Measurements from ENCODE around the gene PTGES3.

PTGES3 gene

GRCh38 chr12:56633468-56634241 is 54.4 kb downstream of the PTGES3 start:
- Histone ChIP-seq H3K27ac (ENCODE audit: low read depth, low read length, poor library complexity, severe bottlenecking) (peak overlapping the region; percentile 80), H3K9ac (ENCODE audit: low read length) (peak overlapping the region; percentile 86), H3K9me3 (ENCODE audit: low read length) (no peaks in the 10 kb centered on the region), H4K20me1 (ENCODE audit: insufficient read depth, low read length) (no peaks in the 10 kb centered on the region), H2AFZ (ENCODE audit: low read length) (no peak overlapping the region), H3F3A (ENCODE audit: insufficient read depth, low read length) (0 out of 2 replicates have a peak, but pooled peaks cover 15% of the 10 kb centered on the region), H3K27me3 (ENCODE audit: insufficient read depth, low read length) (no peaks in the 10 kb centered on the region), H3K9me2 (ENCODE audit: low read depth, low read length) (no peaks in the 10 kb centered on the region), H3K36me3 (ENCODE audit: insufficient read depth, low read length) (peaks cover 17% of the 10 kb centered on the region), H3K4me1 (ENCODE audit: insufficient read depth, low read length, severe bottlenecking) (peaks cover 61% of the 10 kb centered on the region), H3K4me3 (ENCODE audit: low read depth, low read length, poor library complexity, severe bottlenecking) (peak overlapping the region; percentile 83), H3K79me2 (ENCODE audit: insufficient read depth, low read length) (peaks cover 13% of the 10 kb centered on the region), H3K4me2 (ENCODE audit: low read length) (peak overlapping the region; percentile 96)
- TF ChIP-seq EZH2 (IDR thresholded peaks at IDR 0.05; ENCODE audit: borderline replicate concordance, low read length) (no peak), CTCF (IDR thresholded peaks at IDR 0.05; ENCODE audit: low read length) (no peak)

DNA sequence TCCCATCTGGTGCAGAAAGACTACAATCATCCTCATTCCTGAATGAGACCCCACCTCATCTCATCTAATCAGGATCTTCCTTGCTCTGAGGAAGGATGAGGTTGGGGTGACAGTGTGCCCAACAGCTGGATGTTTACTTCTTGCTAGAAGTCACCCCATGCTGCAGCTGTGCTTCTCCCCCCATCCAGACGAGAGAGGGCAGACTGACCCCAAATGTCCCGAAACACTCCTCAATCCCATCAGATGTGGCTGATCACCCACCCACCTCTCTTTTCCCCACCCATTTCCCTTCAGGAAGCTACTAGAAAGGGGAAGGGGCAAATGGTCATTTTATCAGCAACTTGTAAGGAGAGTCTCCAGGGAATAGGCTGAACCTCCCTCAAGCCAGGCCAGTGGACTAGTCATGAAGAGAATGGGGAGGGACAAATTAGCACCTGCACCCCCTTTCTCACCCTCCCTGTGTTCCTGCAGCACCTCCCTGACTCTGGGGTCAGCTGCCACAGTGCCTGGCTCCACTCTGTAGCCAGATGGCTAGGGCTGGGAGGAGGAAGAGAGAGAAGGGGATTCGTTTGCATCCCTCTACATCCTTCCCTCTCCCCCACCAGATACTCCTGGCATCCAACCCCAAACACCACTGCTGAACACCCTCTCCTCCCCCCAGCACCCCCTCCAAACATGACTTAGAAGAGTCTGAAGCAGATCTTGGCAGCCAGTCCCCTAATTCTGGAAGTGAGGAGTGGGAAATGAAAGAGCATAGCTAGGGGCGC is 55.2 kb downstream of the PTGES3 start:
- Histone ChIP-seq H3K4me2 (ENCODE audit: low read length) (peak overlapping the region; percentile 96), H3F3A (ENCODE audit: insufficient read depth, low read length) (0 out of 2 replicates have a peak, but pooled peaks cover 11% of the 10 kb centered on the region), H4K20me1 (ENCODE audit: insufficient read depth, low read length) (no peaks in the 10 kb centered on the region), H3K9ac (ENCODE audit: low read length) (peak overlapping the region; percentile 86; the same call in 1 of the 2 replicates), H3K27me3 (ENCODE audit: insufficient read depth, low read length) (no peaks in the 10 kb centered on the region), H2AFZ (ENCODE audit: low read length) (no peak overlapping the region), H3K9me3 (ENCODE audit: low read length) (no peaks in the 10 kb centered on the region), H3K9me2 (ENCODE audit: low read depth, low read length) (no peaks in the 10 kb centered on the region), H3K4me1 (ENCODE audit: insufficient read depth, low read length, severe bottlenecking) (peaks cover 69% of the 10 kb centered on the region), H3K27ac (ENCODE audit: low read depth, low read length, poor library complexity, severe bottlenecking) (peak overlapping the region; percentile 80), H3K79me2 (ENCODE audit: insufficient read depth, low read length) (peaks cover 21% of the 10 kb centered on the region), H3K4me3 (ENCODE audit: low read depth, low read length, poor library complexity, severe bottlenecking) (peak overlapping the region; percentile 83), H3K36me3 (ENCODE audit: insufficient read depth, low read length) (peaks cover 9% of the 10 kb centered on the region)
- TF ChIP-seq CTCF (IDR thresholded peaks at IDR 0.05; ENCODE audit: low read length) (no peak), EZH2 (IDR thresholded peaks at IDR 0.05; ENCODE audit: borderline replicate concordance, low read length) (no peak)

GRCh38 chr12:56631790-56632700 is 56.0 kb downstream of the PTGES3 start:
- H3K79me2 ChIP-seq (ENCODE audit: insufficient read depth, low read length) = peaks cover 28% of the 10 kb centered on the region
- peak overlapping the region; percentile 27; the same call in 1 of the 2 replicates for H3K9ac ChIP-seq (ENCODE audit: low read length)
- H4K20me1 ChIP-seq (ENCODE audit: insufficient read depth, low read length) = no peaks in the 10 kb centered on the region
- TF ChIP-seq EZH2 (IDR thresholded peaks at IDR 0.05; ENCODE audit: borderline replicate concordance, low read length) = no peak
- no peak for TF ChIP-seq CTCF (IDR thresholded peaks at IDR 0.05; ENCODE audit: low read length)
- H3K4me2 ChIP-seq (ENCODE audit: low read length) = peak overlapping the region; percentile 96
- H2AFZ ChIP-seq (ENCODE audit: low read length) = no peak overlapping the region
- H3K27me3 ChIP-seq (ENCODE audit: insufficient read depth, low read length) = no peaks in the 10 kb centered on the region
- H3K27ac ChIP-seq (ENCODE audit: low read depth, low read length, poor library complexity, severe bottlenecking) = peak overlapping the region; percentile 80
- 0 out of 2 replicates have a peak, but pooled peaks cover 4% of the 10 kb centered on the region for H3F3A ChIP-seq (ENCODE audit: insufficient read depth, low read length)
- H3K4me3 ChIP-seq (ENCODE audit: low read depth, low read length, poor library complexity, severe bottlenecking) = peak overlapping the region; percentile 83
- peaks cover 71% of the 10 kb centered on the region for H3K4me1 ChIP-seq (ENCODE audit: insufficient read depth, low read length, severe bottlenecking)
- no peaks in the 10 kb centered on the region for H3K9me3 ChIP-seq (ENCODE audit: low read length)
- peaks cover 2% of the 10 kb centered on the region; the same call in 1 of the 2 replicates for H3K36me3 ChIP-seq (ENCODE audit: insufficient read depth, low read length)
- no peaks in the 10 kb centered on the region for H3K9me2 ChIP-seq (ENCODE audit: low read depth, low read length)

Measured in OCI-LY1 (cell line).